ENCODE results near the gene MAP7D3. TPM values are rescaled to one million over a fixed set of nuclear protein-coding genes. Genes with fewer than 3 reads are reported as not detected.

The MAP7D3 gene
- polyA plus RNA-seq, 1 donor from 2014 or later = 0.68 TPM

DNA sequence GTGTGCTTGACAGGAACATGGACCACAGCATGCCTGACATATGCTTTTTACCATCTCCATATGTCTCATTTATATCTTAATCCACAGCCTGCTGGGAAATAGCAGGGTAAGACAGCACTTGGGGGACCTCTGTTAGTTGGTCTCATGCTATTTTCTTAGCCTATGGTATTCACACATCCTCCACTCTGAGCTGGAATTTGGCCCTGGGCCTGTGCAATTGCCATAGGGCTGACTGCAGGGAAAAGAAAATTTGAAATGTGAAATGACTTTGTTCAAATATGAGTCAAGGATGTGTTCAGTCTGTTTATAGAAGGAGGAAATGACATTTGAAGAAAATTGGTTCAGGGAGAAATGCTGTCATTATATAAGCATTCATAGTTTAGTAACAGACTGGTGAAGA lies 9.6 kb upstream of the MAP7D3 start:
- no peaks in the 10 kb centered on the region for H3F3A ChIP-seq (ENCODE audit: insufficient read depth, low read length, poor library complexity, severe bottlenecking)
- H3K27ac ChIP-seq (ENCODE audit: low read length) = no peak overlapping the region
- no peak overlapping the region for H2AFZ ChIP-seq (ENCODE audit: low read depth, low read length)
- no peaks in the 10 kb centered on the region for H3K9me3 ChIP-seq (ENCODE audit: low read length)
- H3K4me2 ChIP-seq (ENCODE audit: low read length) = no peak overlapping the region
- no peaks in the 10 kb centered on the region for H3K27me3 ChIP-seq (ENCODE audit: insufficient read depth, low read depth, low read length)
- no peaks in the 10 kb centered on the region for H3K36me3 ChIP-seq (ENCODE audit: insufficient read depth, low read length)
- no peaks in the 10 kb centered on the region for H4K20me1 ChIP-seq (ENCODE audit: insufficient read depth)
- no peak overlapping the region for H3K9ac ChIP-seq (ENCODE audit: low read length)
- no peaks in the 10 kb centered on the region for H3K79me2 ChIP-seq (replicated peaks; ENCODE audit: insufficient read depth, low read length)
- H3K4me3 ChIP-seq (ENCODE audit: low read length) = no peak overlapping the region
- H3K9me2 ChIP-seq (ENCODE audit: insufficient read depth, low read length) = no peaks in the 10 kb centered on the region
- TF ChIP-seq POLR2AphosphoS5 (IDR thresholded peaks at IDR 0.05) (no peak), TAF1 (IDR thresholded peaks at IDR 0.05; ENCODE audit: low read depth) (no peak), EP300 (conservative IDR thresholded peaks at IDR 0.05; ENCODE audit: poor library complexity, severe bottlenecking) (no peak), RAD21 (conservative IDR thresholded peaks at IDR 0.05) (no peak), EZH2 (IDR thresholded peaks at IDR 0.05; ENCODE audit: borderline replicate concordance, insufficient read depth, low read length, poor library complexity, severe bottlenecking) (no peak)
- TF ChIP-seq, protein P1, sequence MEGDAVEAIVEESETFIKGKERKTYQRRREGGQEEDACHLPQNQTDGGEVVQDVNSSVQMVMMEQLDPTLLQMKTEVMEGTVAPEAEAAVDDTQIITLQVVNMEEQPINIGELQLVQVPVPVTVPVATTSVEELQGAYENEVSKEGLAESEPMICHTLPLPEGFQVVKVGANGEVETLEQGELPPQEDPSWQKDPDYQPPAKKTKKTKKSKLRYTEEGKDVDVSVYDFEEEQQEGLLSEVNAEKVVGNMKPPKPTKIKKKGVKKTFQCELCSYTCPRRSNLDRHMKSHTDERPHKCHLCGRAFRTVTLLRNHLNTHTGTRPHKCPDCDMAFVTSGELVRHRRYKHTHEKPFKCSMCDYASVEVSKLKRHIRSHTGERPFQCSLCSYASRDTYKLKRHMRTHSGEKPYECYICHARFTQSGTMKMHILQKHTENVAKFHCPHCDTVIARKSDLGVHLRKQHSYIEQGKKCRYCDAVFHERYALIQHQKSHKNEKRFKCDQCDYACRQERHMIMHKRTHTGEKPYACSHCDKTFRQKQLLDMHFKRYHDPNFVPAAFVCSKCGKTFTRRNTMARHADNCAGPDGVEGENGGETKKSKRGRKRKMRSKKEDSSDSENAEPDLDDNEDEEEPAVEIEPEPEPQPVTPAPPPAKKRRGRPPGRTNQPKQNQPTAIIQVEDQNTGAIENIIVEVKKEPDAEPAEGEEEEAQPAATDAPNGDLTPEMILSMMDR (IDR thresholded peaks at IDR 0.05; ENCODE audit: poor library complexity, severe bottlenecking) = no peak

DNA sequence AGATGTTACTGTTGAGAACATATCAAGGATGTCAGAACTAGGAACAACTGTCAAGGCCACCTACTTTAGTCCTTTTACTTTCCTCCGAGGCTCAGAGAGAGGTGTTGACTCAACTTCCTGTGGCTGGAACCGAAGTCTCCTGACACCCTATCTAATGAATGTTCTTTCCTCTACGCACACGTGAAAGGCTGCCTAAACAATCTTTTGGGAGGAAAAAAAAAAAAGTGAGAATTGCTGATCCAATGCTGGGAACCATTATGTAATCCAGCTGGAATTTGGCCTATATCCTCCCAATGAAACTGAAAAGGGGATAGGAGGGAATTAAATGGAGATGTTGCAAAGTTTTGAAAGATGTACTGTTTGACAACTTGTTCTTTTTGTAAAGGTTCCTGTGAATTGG lies 8.3 kb upstream of the MAP7D3 start:
- no peak overlapping the region for H3K27ac ChIP-seq (ENCODE audit: low read length)
- H3K36me3 ChIP-seq (ENCODE audit: insufficient read depth, low read length) = no peaks in the 10 kb centered on the region
- no peaks in the 10 kb centered on the region for H3K79me2 ChIP-seq (replicated peaks; ENCODE audit: insufficient read depth, low read length)
- no peaks in the 10 kb centered on the region for H3K9me3 ChIP-seq (ENCODE audit: low read length)
- H2AFZ ChIP-seq (ENCODE audit: low read depth, low read length) = no peak overlapping the region
- H3F3A ChIP-seq (ENCODE audit: insufficient read depth, low read length, poor library complexity, severe bottlenecking) = no peaks in the 10 kb centered on the region
- H3K4me3 ChIP-seq (ENCODE audit: low read length) = no peak overlapping the region
- no peak overlapping the region for H3K9ac ChIP-seq (ENCODE audit: low read length)
- no peaks in the 10 kb centered on the region for H3K27me3 ChIP-seq (ENCODE audit: insufficient read depth, low read depth, low read length)
- H3K4me2 ChIP-seq (ENCODE audit: low read length) = no peak overlapping the region
- no peaks in the 10 kb centered on the region for H4K20me1 ChIP-seq (ENCODE audit: insufficient read depth)
- H3K9me2 ChIP-seq (ENCODE audit: insufficient read depth, low read length) = no peaks in the 10 kb centered on the region
- TF ChIP-seq TAF1 (IDR thresholded peaks at IDR 0.05; ENCODE audit: low read depth) (no peak), POLR2AphosphoS5 (IDR thresholded peaks at IDR 0.05) (no peak), RAD21 (conservative IDR thresholded peaks at IDR 0.05) (no peak), EZH2 (IDR thresholded peaks at IDR 0.05; ENCODE audit: borderline replicate concordance, insufficient read depth, low read length, poor library complexity, severe bottlenecking) (no peak), SMC3 (conservative IDR thresholded peaks at IDR 0.05; ENCODE audit: poor library complexity) (no peak), MXI1 (conservative IDR thresholded peaks at IDR 0.05; ENCODE audit: poor library complexity, severe bottlenecking) (no peak), EP300 (conservative IDR thresholded peaks at IDR 0.05; ENCODE audit: poor library complexity, severe bottlenecking) (no peak)
- TF ChIP-seq, protein P2, sequence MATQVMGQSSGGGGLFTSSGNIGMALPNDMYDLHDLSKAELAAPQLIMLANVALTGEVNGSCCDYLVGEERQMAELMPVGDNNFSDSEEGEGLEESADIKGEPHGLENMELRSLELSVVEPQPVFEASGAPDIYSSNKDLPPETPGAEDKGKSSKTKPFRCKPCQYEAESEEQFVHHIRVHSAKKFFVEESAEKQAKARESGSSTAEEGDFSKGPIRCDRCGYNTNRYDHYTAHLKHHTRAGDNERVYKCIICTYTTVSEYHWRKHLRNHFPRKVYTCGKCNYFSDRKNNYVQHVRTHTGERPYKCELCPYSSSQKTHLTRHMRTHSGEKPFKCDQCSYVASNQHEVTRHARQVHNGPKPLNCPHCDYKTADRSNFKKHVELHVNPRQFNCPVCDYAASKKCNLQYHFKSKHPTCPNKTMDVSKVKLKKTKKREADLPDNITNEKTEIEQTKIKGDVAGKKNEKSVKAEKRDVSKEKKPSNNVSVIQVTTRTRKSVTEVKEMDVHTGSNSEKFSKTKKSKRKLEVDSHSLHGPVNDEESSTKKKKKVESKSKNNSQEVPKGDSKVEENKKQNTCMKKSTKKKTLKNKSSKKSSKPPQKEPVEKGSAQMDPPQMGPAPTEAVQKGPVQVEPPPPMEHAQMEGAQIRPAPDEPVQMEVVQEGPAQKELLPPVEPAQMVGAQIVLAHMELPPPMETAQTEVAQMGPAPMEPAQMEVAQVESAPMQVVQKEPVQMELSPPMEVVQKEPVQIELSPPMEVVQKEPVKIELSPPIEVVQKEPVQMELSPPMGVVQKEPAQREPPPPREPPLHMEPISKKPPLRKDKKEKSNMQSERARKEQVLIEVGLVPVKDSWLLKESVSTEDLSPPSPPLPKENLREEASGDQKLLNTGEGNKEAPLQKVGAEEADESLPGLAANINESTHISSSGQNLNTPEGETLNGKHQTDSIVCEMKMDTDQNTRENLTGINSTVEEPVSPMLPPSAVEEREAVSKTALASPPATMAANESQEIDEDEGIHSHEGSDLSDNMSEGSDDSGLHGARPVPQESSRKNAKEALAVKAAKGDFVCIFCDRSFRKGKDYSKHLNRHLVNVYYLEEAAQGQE (IDR thresholded peaks at IDR 0.05; ENCODE audit: borderline replicate concordance) = no peak
- TF ChIP-seq, protein P1 (IDR thresholded peaks at IDR 0.05; ENCODE audit: poor library complexity, severe bottlenecking) = no peak

All from neural cell (in vitro differentiated cells).